ENCODE measurements around the gene LARP4B. TPM values are rescaled to one million over a fixed set of nuclear protein-coding genes. Genes with fewer than 3 reads are reported as not detected.

The LARP4B gene
- polyA plus RNA-seq, 1 of the 3 experiments (the other 2 are of a cell fraction), result 23.3 TPM

- Histone ChIP-seq H3K9me3 (no peaks in the 10 kb centered on the region), H3K27me3 (ENCODE audit: insufficient read depth) (no peaks in the 10 kb centered on the region), H3K4me1 (ENCODE audit: control insufficient read depth in 1 of 2, insufficient read depth in 2 of 2, low read depth in 1 of 2, low read length in 1 of 2) (no peaks in the 10 kb centered on the region), H3K27ac (ENCODE audit: low read depth in 2 of 2, low read length in 1 of 2) (no peak overlapping the region), H3K36me3 (replicated peaks in 1 of 2; ENCODE audit: control insufficient read depth in 1 of 2, insufficient read depth in 2 of 2, low read length in 1 of 2) (peaks cover 52 to 59% of the 10 kb centered on the region in 2 experiments), H3K4me2 (no peak overlapping the region), H3K9ac (no peak overlapping the region), H2AFZ (ENCODE audit: low read depth) (no peak overlapping the region), H3K4me3 (ENCODE audit: low read depth in 2 of 2, low read length in 1 of 2) (no peak overlapping the region), H3F3A (replicated peaks; ENCODE audit: insufficient read depth) (peaks cover 6% of the 10 kb centered on the region), H3K79me2 (ENCODE audit: insufficient read depth) (peaks cover 67% of the 10 kb centered on the region; the same call in 1 of the 2 replicates), H3K9me2 (no peaks in the 10 kb centered on the region), H4K20me1 (ENCODE audit: insufficient read depth) (peaks cover 37% of the 10 kb centered on the region)
- ChIA-PET CTCF (no interaction called here), POLR2A (no interaction called here)
- TF ChIP-seq YY1 (IDR thresholded peaks at IDR 0.05; ENCODE audit: low read depth), result no peak
- TF ChIP-seq NFIC (IDR thresholded peaks at IDR 0.05; ENCODE audit: borderline replicate concordance), result no peak
- TF ChIP-seq SMC3 (IDR thresholded peaks at IDR 0.05; ENCODE audit: low read depth, low read length), result no peak
- no peak for TF ChIP-seq FOXJ3 (CRISPR knock-in tag; IDR thresholded peaks at IDR 0.05)
- TF ChIP-seq ELF1 (IDR thresholded peaks at IDR 0.05), result no peak
- no peak for TF ChIP-seq MEF2A (IDR thresholded peaks at IDR 0.05; ENCODE audit: borderline replicate concordance, low read depth)
- no peak for TF ChIP-seq MAX (IDR thresholded peaks at IDR 0.05; ENCODE audit: low read depth)
- no peak for TF ChIP-seq POLR2AphosphoS5 (IDR thresholded peaks at IDR 0.05; ENCODE audit: low read depth, low read length)
- TF ChIP-seq JUND (IDR thresholded peaks at IDR 0.05), result no peak
- TF ChIP-seq EP300 (IDR thresholded peaks at IDR 0.05; ENCODE audit: borderline replicate concordance in 1 of 2, low read depth in 1 of 2, low read length in 1 of 2), result no peak
- no peak for TF ChIP-seq EZH2phosphoT487 (IDR thresholded peaks at IDR 0.05; ENCODE audit: borderline replicate concordance, low read depth)
- no peak for TF ChIP-seq RXRA (IDR thresholded peaks at IDR 0.05; ENCODE audit: borderline replicate concordance, low read depth)
- TF ChIP-seq GATA2 (CRISPR knock-in tag; IDR thresholded peaks at IDR 0.05), result no peak
- no peak for TF ChIP-seq CHD2 (IDR thresholded peaks at IDR 0.05; ENCODE audit: low read length, partially characterized antibody)
- no peak for TF ChIP-seq ZBTB33 (IDR thresholded peaks at IDR 0.05; ENCODE audit: borderline replicate concordance, low read depth)
- no peak for TF ChIP-seq NRF1 (IDR thresholded peaks at IDR 0.05; ENCODE audit: low read depth, low read length)
- no peak for DNase-seq
- WGBS (ENCODE audit: low lambda C conversion rate), result 99% methylated on average over 8 of the region's 8 CpGs
These were observed 65.5 kb downstream of the LARP4B start for GRCh38 chr10:865924-866576.

- ChIA-PET CTCF (interaction anchor here (0.9 kb wide), 1 partner anchor 8 kb away, joined by 3 read pairs; no protein-coding TSS in a partner anchor), POLR2A (no interaction called here)
- Histone ChIP-seq H3K9me2 (no peaks in the 10 kb centered on the region), H3K79me2 (ENCODE audit: insufficient read depth) (peaks cover 64% of the 10 kb centered on the region; the same call in 1 of the 2 replicates), H3K4me2 (no peak overlapping the region), H3K4me3 (ENCODE audit: low read depth in 2 of 2, low read length in 1 of 2) (no peak overlapping the region), H3K4me1 (ENCODE audit: control insufficient read depth in 1 of 2, insufficient read depth in 2 of 2, low read depth in 1 of 2, low read length in 1 of 2) (no peaks in the 10 kb centered on the region), H3K36me3 (replicated peaks in 1 of 2; ENCODE audit: control insufficient read depth in 1 of 2, insufficient read depth in 2 of 2, low read length in 1 of 2) (peaks cover 54 to 67% of the 10 kb centered on the region in 2 experiments), H3K27ac (ENCODE audit: low read depth in 2 of 2, low read length in 1 of 2) (no peak overlapping the region), H3K9ac (no peak overlapping the region), H3F3A (replicated peaks; ENCODE audit: insufficient read depth) (peaks cover 10% of the 10 kb centered on the region), H3K9me3 (no peaks in the 10 kb centered on the region), H2AFZ (ENCODE audit: low read depth) (no peak overlapping the region), H3K27me3 (ENCODE audit: insufficient read depth) (no peaks in the 10 kb centered on the region), H4K20me1 (ENCODE audit: insufficient read depth) (peaks cover 37% of the 10 kb centered on the region)
- 97% methylated on average over 8 of the region's 8 CpGs for WGBS (ENCODE audit: low lambda C conversion rate)
- TF ChIP-seq PBX3 (IDR thresholded peaks at IDR 0.05) (no peak), ELF1 (IDR thresholded peaks at IDR 0.05) (no peak), ZBTB33 (IDR thresholded peaks at IDR 0.05; ENCODE audit: borderline replicate concordance, low read depth) (no peak), MEF2A (IDR thresholded peaks at IDR 0.05; ENCODE audit: borderline replicate concordance, low read depth) (no peak), FOSL2 (IDR thresholded peaks at IDR 0.05; ENCODE audit: borderline replicate concordance, low read depth) (no peak), TEAD4 (IDR thresholded peaks at IDR 0.05; ENCODE audit: borderline replicate concordance, insufficient read depth) (no peak), POLR2AphosphoS5 (IDR thresholded peaks at IDR 0.05; ENCODE audit: low read depth, low read length) (no peak), FOXM1 (IDR thresholded peaks at IDR 0.05; ENCODE audit: low read depth) (no peak), SMC3 (IDR thresholded peaks at IDR 0.05; ENCODE audit: low read depth, low read length) (no peak)
- no peak for DNase-seq
These were observed 66.2 kb downstream of the LARP4B start for GRCh38 chr10:865257-865656.
